AG10803 (cell line): ENCODE data around the gene SOX5.

Source experiments
- DNase-seq: peaks from one replicate; pipeline ENCODE4 v3.0.0; 2010; ENCODE audit warnings: low read depth
- H3K4me3 ChIP-seq: 2 replicates; pipeline ENCODE4 v1.5.1; 2011; ENCODE audit warnings: mild to moderate bottlenecking, low read length, control low read depth
- CTCF ChIP-seq: conservative IDR thresholded peaks from 2 replicates; pipeline ENCODE4 v1.5.1; 2011; ENCODE audit warnings: mild to moderate bottlenecking, low read length, control low read depth, inconsistent platforms

SOX5 gene

GRCh38 chr12:23795494-23795893 is 154.0 kb downstream of the SOX5 start:
- TF ChIP-seq CTCF = no peak
- no peak for DNase-seq
- H3K4me3 ChIP-seq = no peak overlapping the region

GRCh38 chr12:23781118-23781517 is 168.4 kb downstream of the SOX5 start:
- no peak for DNase-seq
- TF ChIP-seq CTCF = no peak
- no peak overlapping the region for H3K4me3 ChIP-seq

- H3K4me3 ChIP-seq = no peak overlapping the region
- DNase-seq = no peak
- no peak for TF ChIP-seq CTCF
These were observed 174.3 kb downstream of the SOX5 start for GRCh38 chr12:23775208-23775607.

GRCh38 chr12:23771240-23771949 is 178.1 kb downstream of the SOX5 start:
- DNase-seq = no peak
- TF ChIP-seq CTCF = no peak
- no peak overlapping the region for H3K4me3 ChIP-seq

GRCh38 chr12:23770202-23770938 is 179.1 kb downstream of the SOX5 start:
- TF ChIP-seq CTCF = no peak
- no peak overlapping the region for H3K4me3 ChIP-seq
- DNase-seq = no peak

- no peak overlapping the region for H3K4me3 ChIP-seq
- TF ChIP-seq CTCF = no peak
- DNase-seq = no peak
These were observed 181.6 kb downstream of the SOX5 start for GRCh38 chr12:23767834-23768233.

- no peak for DNase-seq
- TF ChIP-seq CTCF = no peak
- no peak overlapping the region for H3K4me3 ChIP-seq
These were observed 185.7 kb downstream of the SOX5 start for GRCh38 chr12:23763724-23764123.
